B cell (primary cell): Measurements from ENCODE around the gene DCPS. TPM values are rescaled to one million over a fixed set of nuclear protein-coding genes. Genes with fewer than 3 reads are reported as not detected.

Experiments
- ATAC-seq: fragments of 200-7000 bp; cut with Tn5 transposase; one replicate; pipeline ENCODE4 v1.10.0; 2021; ENCODE audit warnings: low read depth, mild to moderate bottlenecking, moderate number of reproducible peaks, moderate library complexity
- CTCF ChIA-PET: fragments of 350-600 bp; sonication (Branson Sonifier 250); formaldehyde crosslinking; loops from one replicate; lab custom pipeline; 2021; ENCODE audit warnings: antibody characterized with exemption, inconsistent platforms; lab: Charles Lee
- POLR2A ChIA-PET: fragments of 350-600 bp; sonication (Branson Sonifier 250); formaldehyde crosslinking; loops from one replicate; lab custom pipeline; 2021; ENCODE audit warnings: antibody characterized with exemption; lab: Charles Lee
- DNase-seq: peaks from one replicate; pipeline ENCODE4 v3.0.0; 2013
- H2AFZ ChIP-seq: 2 replicates; pipeline ENCODE4 v1.6.1; 2012; ENCODE audit warnings: mild to moderate bottlenecking, low read depth, low read length; ENCODE audit not compliant: insufficient read depth, poor library complexity, severe bottlenecking
- H3K27ac ChIP-seq, 2 donors: 1 replicate in 1 of 2; 2 replicates in 1 of 2; pipeline ENCODE4 v1.5.1; 2012 to 2013; ENCODE audit warnings: low read length in 2 of 2, mild to moderate bottlenecking in 2 of 2, moderate library complexity in 1 of 2
- H3K27me3 ChIP-seq, 4 experiments: fragments of 200-600 bp in 1 of 4; sonication (generic) in 1 of 4; replicated peaks in 1 of 4; 1 replicate in 2 of 4; 2 replicates in 2 of 4; pipeline versions ENCODE4 v1.6.1 to v1.7.0; 2013 to 2016; ENCODE audit warnings: low read length in 3 of 4, mild to moderate bottlenecking in 2 of 4, mixed read lengths in 1 of 4, moderate library complexity in 1 of 4; ENCODE audit not compliant: insufficient read depth in 4 of 4, control insufficient read depth in 3 of 4; ENCODE audit errors: control extremely low read depth in 1 of 4
- H3K36me3 ChIP-seq, 2 experiments: replicated peaks in 1 of 2; 1 replicate in 1 of 2; 2 replicates in 1 of 2; pipeline versions ENCODE4 v1.6.1 to v1.7.1; 2013; ENCODE audit warnings: low read length in 1 of 2; ENCODE audit not compliant: insufficient read depth in 2 of 2, control insufficient read depth in 1 of 2; ENCODE audit errors: control extremely low read depth in 1 of 2, extremely low read depth in 1 of 2
- H3K4me1 ChIP-seq, 2 donors: fragments of 200-600 bp in 1 of 2; sonication (generic) in 1 of 2; 1 replicate in 1 of 2; 2 replicates in 1 of 2; pipeline versions ENCODE4 v1.5.1 to v1.6.1; 2013 to 2017; ENCODE audit warnings: low read length in 2 of 2; ENCODE audit not compliant: control insufficient read depth in 2 of 2, insufficient read depth in 2 of 2
- H3K4me2 ChIP-seq: replicated peaks from 2 replicates; pipeline ENCODE3; 2012; ENCODE audit warnings: mild to moderate bottlenecking, low read depth, low read length; ENCODE audit not compliant: poor library complexity, severe bottlenecking
- H3K4me3 ChIP-seq, 5 experiments: fragments of 200-600 bp in 1 of 5; sonication (generic) in 1 of 5; 1 replicate in 3 of 5; 2 replicates in 2 of 5; pipeline versions ENCODE4 v1.5.1 to v1.7.0; 2011 to 2016; ENCODE audit warnings: low read length in 4 of 5, mild to moderate bottlenecking in 4 of 5, low read depth in 2 of 5, control low read depth in 1 of 5, moderate library complexity in 1 of 5; ENCODE audit not compliant: insufficient read depth in 1 of 5; ENCODE audit errors: control extremely low read depth in 1 of 5, extremely low read depth in 1 of 5
- H3K79me2 ChIP-seq: fragments of 200-600 bp; sonication (generic); one replicate; pipeline ENCODE4 v1.6.0; 2016; ENCODE audit warnings: low read length; ENCODE audit not compliant: control insufficient read depth, insufficient read depth
- H3K9ac ChIP-seq: fragments of 200-600 bp; sonication (generic); 2 replicates; pipeline ENCODE4 v1.6.1; 2017; ENCODE audit warnings: mild to moderate bottlenecking, low read length, moderate library complexity
- H3K9me3 ChIP-seq, 3 donors: one replicate each; pipeline versions ENCODE4 v1.6.1 to v1.7.1; 2013; ENCODE audit warnings: low read length in 2 of 3; ENCODE audit not compliant: control insufficient read depth in 2 of 3, insufficient read depth in 1 of 3; ENCODE audit errors: control extremely low read depth in 1 of 3
- H4K20me1 ChIP-seq: 2 replicates; pipeline ENCODE4 v1.6.0; 2012; ENCODE audit warnings: mild to moderate bottlenecking, low read length; ENCODE audit not compliant: insufficient read depth, control insufficient read depth, poor library complexity, severe bottlenecking
- H3K27ac Mint-ChIP-seq: one replicate; pipeline ENCODE4 v1.8.0; 2021; ENCODE audit warnings: mixed read lengths
- H3K27me3 Mint-ChIP-seq: one replicate; pipeline ENCODE4 v1.8.0; 2021; ENCODE audit warnings: mixed read lengths
- H3K4me1 Mint-ChIP-seq: one replicate; pipeline ENCODE4 v1.8.0; 2021; ENCODE audit warnings: mixed read lengths
- H3K4me3 Mint-ChIP-seq: one replicate; pipeline ENCODE4 v1.8.0; 2021; ENCODE audit warnings: mixed read lengths
- H3K9me3 Mint-ChIP-seq: one replicate; pipeline ENCODE4 v1.8.0; 2022; ENCODE audit warnings: mixed read lengths; ENCODE audit not compliant: insufficient read depth
- EZH2 ChIP-seq: IDR thresholded peaks from 2 replicates; pipeline ENCODE4 v1.6.1; 2012; ENCODE audit warnings: borderline replicate concordance, low read depth, mild to moderate bottlenecking, moderate library complexity, low read length; ENCODE audit not compliant: insufficient read depth, poor library complexity, severe bottlenecking
- WGBS: methylation state at CpG from one replicate; pipeline ENCODE4 v1.1.5; 2013; ENCODE audit warnings: missing lambda C conversion rate; ENCODE audit not compliant: insufficient coverage; 5-methylcytosine and 5-hydroxymethylcytosine counted together
- intact Hi-C: fragments of 100-400 bp; cut with micrococcal nuclease; formaldehyde crosslinking; loops from one replicate; pipeline ENCODE4 v1.10.0; 2022
- polyA plus RNA-seq: library from polyadenylated mRNA; depleted of rRNA; stranded (reverse); fragments of >200 nt; gene quantifications from 2 replicates; pipeline ENCODE4 v1.2.3, GENCODE V29; 2012
- total RNA-seq, 2 donors: library from RNA; stranded (reverse); fragments of 120-200 nt in 1 of 2; gene quantifications; 1 replicate in 1 of 2; 2 replicates in 1 of 2; pipeline versions ENCODE4 v1.2.3 to v1.2.4, GENCODE V29; 2013 to 2022
- TF ChIP-seq, protein P1 (sequence below): fragments of 200-600 bp; IDR thresholded peaks from one replicate; pipeline ENCODE4 v1.8.0; 2022; ENCODE audit warnings: antibody characterized with exemption, mild to moderate bottlenecking

Gene DCPS
- total and polyA plus RNA-seq, 2 donors (not counting 1 experiment from before 2014, with no cell fraction given), result 21.7 to 37.1 TPM

DNA sequence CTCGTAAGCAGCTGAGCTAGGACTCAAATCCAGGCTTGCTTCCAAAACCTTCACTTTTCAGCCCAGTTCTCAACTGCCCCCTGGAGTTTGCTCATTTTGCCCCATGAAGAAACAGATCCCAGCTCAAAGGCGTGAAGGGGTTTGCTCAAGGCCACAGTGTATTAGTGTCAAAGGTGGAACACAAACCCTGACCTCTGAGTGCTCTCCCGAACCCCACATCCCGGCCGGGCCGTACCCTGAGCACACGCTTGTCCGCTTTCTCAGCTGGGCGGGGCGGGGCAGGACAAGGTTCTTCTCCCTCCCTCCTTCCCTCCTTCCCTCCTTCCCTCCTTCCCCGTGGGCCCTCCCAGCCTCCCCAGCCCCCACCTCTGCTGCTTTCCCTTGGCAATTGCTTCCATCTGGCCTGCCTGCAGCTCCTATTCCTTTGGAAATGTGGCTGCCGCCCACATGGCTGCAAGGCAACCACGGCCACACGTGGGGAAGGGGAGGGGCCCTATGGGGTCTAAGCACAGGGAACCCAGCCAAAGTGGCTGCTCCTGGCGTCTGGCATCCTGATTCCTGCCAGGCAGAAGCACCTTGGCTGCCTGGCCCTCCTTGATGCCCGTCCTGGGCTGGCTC lies 55.7 kb downstream of the DCPS start:
- Mint-ChIP-seq H3K27ac (no peak overlapping the region), H3K27me3 (no peaks in the 10 kb centered on the region), H3K4me1 (peaks cover 12% of the 10 kb centered on the region), H3K9me3 (no peaks in the 10 kb centered on the region), H3K4me3 (no peak overlapping the region)
- ChIA-PET POLR2A (no interaction called here), CTCF (no interaction called here)
- Histone ChIP-seq H3K9ac (no peak overlapping the region), H3K4me3 (no peak overlapping the region), H4K20me1 (no peaks in the 10 kb centered on the region), H3K36me3 (no peaks in the 10 kb centered on the region), H3K4me1 (peaks cover 11 to 15% of the 10 kb centered on the region in 2 donors), H3K4me2 (no peak overlapping the region), H3K27ac (no peak overlapping the region), H2AFZ (no peak overlapping the region), H3K9me3 (no peaks in the 10 kb centered on the region), H3K27me3 (peaks cover 0 to 13% (median 0%) of the 10 kb centered on the region in 4 experiments), H3K79me2 (no peaks in the 10 kb centered on the region)
- DNase-seq, result no peak
- ATAC-seq, result no peak
- no peak for TF ChIP-seq EZH2
- TF ChIP-seq, protein P1, sequence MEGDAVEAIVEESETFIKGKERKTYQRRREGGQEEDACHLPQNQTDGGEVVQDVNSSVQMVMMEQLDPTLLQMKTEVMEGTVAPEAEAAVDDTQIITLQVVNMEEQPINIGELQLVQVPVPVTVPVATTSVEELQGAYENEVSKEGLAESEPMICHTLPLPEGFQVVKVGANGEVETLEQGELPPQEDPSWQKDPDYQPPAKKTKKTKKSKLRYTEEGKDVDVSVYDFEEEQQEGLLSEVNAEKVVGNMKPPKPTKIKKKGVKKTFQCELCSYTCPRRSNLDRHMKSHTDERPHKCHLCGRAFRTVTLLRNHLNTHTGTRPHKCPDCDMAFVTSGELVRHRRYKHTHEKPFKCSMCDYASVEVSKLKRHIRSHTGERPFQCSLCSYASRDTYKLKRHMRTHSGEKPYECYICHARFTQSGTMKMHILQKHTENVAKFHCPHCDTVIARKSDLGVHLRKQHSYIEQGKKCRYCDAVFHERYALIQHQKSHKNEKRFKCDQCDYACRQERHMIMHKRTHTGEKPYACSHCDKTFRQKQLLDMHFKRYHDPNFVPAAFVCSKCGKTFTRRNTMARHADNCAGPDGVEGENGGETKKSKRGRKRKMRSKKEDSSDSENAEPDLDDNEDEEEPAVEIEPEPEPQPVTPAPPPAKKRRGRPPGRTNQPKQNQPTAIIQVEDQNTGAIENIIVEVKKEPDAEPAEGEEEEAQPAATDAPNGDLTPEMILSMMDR, result no peak
- WGBS, result 93% methylated on average over 16 of the region's 16 CpGs
- intact Hi-C loops, result loop anchor here (10.0 kb wide), 1 partner anchor 55 kb away; the partner anchor contains the start of gene DCPS

DNA sequence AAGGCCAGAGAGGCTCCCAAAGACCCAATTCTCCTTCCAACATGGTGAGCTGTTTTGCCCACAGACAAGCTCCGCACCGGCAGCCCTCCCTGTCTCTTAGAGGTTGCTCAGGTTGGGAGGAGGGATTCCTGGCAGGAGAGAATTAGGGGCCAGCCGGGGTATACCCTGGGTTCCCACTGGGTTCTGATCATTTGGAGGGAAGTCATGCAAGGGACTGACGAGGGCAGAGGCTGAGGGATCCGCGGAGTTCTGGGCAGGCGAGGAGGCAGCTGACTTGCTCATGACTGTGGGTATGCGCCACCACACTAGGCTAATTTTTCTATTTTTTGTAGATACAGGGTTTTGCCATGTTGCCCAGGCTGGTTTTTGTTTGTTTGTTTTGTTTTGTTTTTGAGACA lies 56.2 kb downstream of the DCPS start:
- Histone ChIP-seq H4K20me1 (no peaks in the 10 kb centered on the region), H3K79me2 (no peaks in the 10 kb centered on the region), H2AFZ (no peak overlapping the region), H3K9me3 (no peaks in the 10 kb centered on the region), H3K27ac (no peak overlapping the region), H3K9ac (no peak overlapping the region), H3K4me3 (no peak overlapping the region), H3K4me1 (peaks cover 6 to 10% of the 10 kb centered on the region in 2 donors), H3K4me2 (no peak overlapping the region), H3K36me3 (no peaks in the 10 kb centered on the region), H3K27me3 (peaks cover 0 to 13% (median 0%) of the 10 kb centered on the region in 4 experiments)
- ChIA-PET POLR2A (no interaction called here), CTCF (no interaction called here)
- TF ChIP-seq, protein P1, result no peak
- TF ChIP-seq EZH2, result no peak
- ATAC-seq, result no peak
- Mint-ChIP-seq H3K27me3 (no peaks in the 10 kb centered on the region), H3K4me3 (no peak overlapping the region), H3K27ac (no peak overlapping the region), H3K9me3 (no peaks in the 10 kb centered on the region), H3K4me1 (peaks cover 7% of the 10 kb centered on the region)
- 97% methylated on average over 8 of the region's 8 CpGs for whole genome bisulfite sequencing
- intact Hi-C loops, result no loop called here
- no peak for DNase-seq
